PC-9 (cell line): ENCODE measurements around the gene RBM33. TPM values are rescaled to one million over a fixed set of nuclear protein-coding genes. Genes with fewer than 3 reads are reported as not detected.

Experiments used
- BruUV-seq: library from RNA; stranded (reverse); fragments of 400-500 nt; replicated peaks from 2 replicates; lab custom pipeline; 2021; lab: Mats Ljungman, UMichigan
- CTCF ChIA-PET: fragments of 300-600 bp; sonication (Branson Sonifier 250); formaldehyde crosslinking; loops from one replicate; lab custom pipeline; 2022; ENCODE audit warnings: antibody characterized with exemption; lab: Charles Lee
- POLR2A ChIA-PET: fragments of 300-600 bp; sonication (Branson Sonifier 250); formaldehyde crosslinking; loops from one replicate; lab custom pipeline; 2022; ENCODE audit warnings: antibody characterized with exemption; ENCODE audit not compliant: unreplicated experiment; lab: Charles Lee
- DNase-seq, 2 experiments: peaks; one replicate each; pipeline versions ENCODE4 v3.0.0 to v3.0.0-alpha.2; 2015 to 2022; ENCODE audit warnings: mixed read lengths in 1 of 2
- H2AFZ ChIP-seq: fragments of 200-600 bp; sonication (generic); 2 replicates; pipeline ENCODE4 v1.8.1; 2017; ENCODE audit warnings: antibody characterized with exemption
- H3F3A ChIP-seq: fragments of 200-600 bp; sonication (generic); 2 replicates; pipeline ENCODE4 v1.8.1; 2017; ENCODE audit warnings: antibody characterized with exemption, mild to moderate bottlenecking, low read depth; ENCODE audit not compliant: insufficient read depth
- H3K27ac ChIP-seq: fragments of 200-600 bp; sonication (generic); 2 replicates; pipeline ENCODE4 v1.6.1; 2016; ENCODE audit warnings: mixed run types
- H3K27me3 ChIP-seq: fragments of 200-600 bp; sonication (generic); 2 replicates; pipeline ENCODE4 v1.6.1; 2016; ENCODE audit warnings: low read depth, mixed run types; ENCODE audit not compliant: insufficient read depth
- H3K36me3 ChIP-seq: fragments of 200-600 bp; sonication (generic); 2 replicates; pipeline ENCODE4 v1.6.1; 2016; ENCODE audit warnings: low read depth, mixed run types
- H3K4me1 ChIP-seq: fragments of 200-600 bp; sonication (generic); replicated peaks from 2 replicates; pipeline ENCODE4 v1.6.1; 2016; ENCODE audit warnings: mixed run types; ENCODE audit not compliant: insufficient read depth
- H3K4me2 ChIP-seq: fragments of 200-600 bp; sonication (generic); 2 replicates; pipeline ENCODE4 v1.6.1; 2017; ENCODE audit warnings: mixed run types
- H3K4me3 ChIP-seq: fragments of 200-600 bp; sonication (generic); 2 replicates; pipeline ENCODE4 v1.6.1; 2016; ENCODE audit warnings: mixed run types
- H3K79me2 ChIP-seq: fragments of 200-600 bp; sonication (generic); 2 replicates; pipeline ENCODE4 v1.6.1; 2017; ENCODE audit warnings: low read depth, mixed run types
- H3K9me2 ChIP-seq: fragments of 200-600 bp; sonication (generic); 2 replicates; pipeline ENCODE4 v1.8.1; 2017; ENCODE audit warnings: mild to moderate bottlenecking; ENCODE audit not compliant: insufficient read depth
- H3K9me3 ChIP-seq: fragments of 200-600 bp; sonication (generic); 2 replicates; pipeline ENCODE4 v1.8.1; 2016; ENCODE audit warnings: low read depth; ENCODE audit not compliant: insufficient read depth
- H4K20me1 ChIP-seq: fragments of 200-600 bp; sonication (generic); 2 replicates; pipeline ENCODE4 v1.8.1; 2017; ENCODE audit not compliant: insufficient read depth
- EZH2 ChIP-seq: fragments of 200-600 bp; sonication (generic); IDR thresholded peaks from 2 replicates; pipeline ENCODE4 v1.8.0; 2017; ENCODE audit warnings: antibody characterized with exemption, low read depth
- intact Hi-C: fragments of 100-400 bp; cut with micrococcal nuclease; formaldehyde crosslinking; loops from one replicate; pipeline ENCODE4 v1.10.0; 2022; ENCODE audit not compliant: unreplicated experiment
- total RNA-seq: library from RNA; stranded (reverse); gene quantifications from 2 replicates; pipeline ENCODE4 v1.2.3, GENCODE V29; 2021
- TF ChIP-seq, protein P1 (sequence below): fragments of 200-600 bp; sonication (generic); conservative IDR thresholded peaks from 2 replicates; pipeline ENCODE4 v1.6.1; 2017; ENCODE audit warnings: mixed run types, antibody characterized with exemption, mild to moderate bottlenecking, moderate library complexity

Gene RBM33
- total RNA-seq, 1 experiment from 2014 or later: 85.7 TPM

DNA sequence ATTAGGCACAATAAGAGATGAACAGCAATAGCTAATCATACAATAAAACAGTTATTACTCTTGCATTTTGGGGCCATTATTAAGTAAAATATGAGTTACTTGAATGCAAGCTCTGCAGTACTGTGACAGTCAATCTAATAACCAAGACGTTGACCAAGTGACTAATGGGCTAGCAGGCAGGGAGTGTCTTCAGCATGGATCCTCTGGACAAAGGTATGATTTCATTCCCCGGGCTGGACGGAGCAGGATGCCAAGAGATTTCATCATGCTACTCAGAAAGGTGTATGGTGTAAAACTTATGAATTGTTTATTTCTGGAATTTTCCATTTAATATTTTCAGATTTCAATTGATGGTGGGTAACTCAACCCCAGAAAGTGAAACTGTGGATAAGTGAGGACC lies 86.9 kb downstream of the RBM33 start:
- no peak overlapping the region for H3K4me2 ChIP-seq
- intact Hi-C loops: loop anchor here (10.0 kb wide), 1 partner anchor 347 kb away; no protein-coding TSS in a partner anchor
- peaks cover 13% of the 10 kb centered on the region for H3K4me1 ChIP-seq
- no TSS peak for BruUV-seq
- peaks cover 9% of the 10 kb centered on the region; the same call in 1 of the 2 replicates for H3K36me3 ChIP-seq
- TF ChIP-seq EZH2: no peak
- TF ChIP-seq, protein P1, sequence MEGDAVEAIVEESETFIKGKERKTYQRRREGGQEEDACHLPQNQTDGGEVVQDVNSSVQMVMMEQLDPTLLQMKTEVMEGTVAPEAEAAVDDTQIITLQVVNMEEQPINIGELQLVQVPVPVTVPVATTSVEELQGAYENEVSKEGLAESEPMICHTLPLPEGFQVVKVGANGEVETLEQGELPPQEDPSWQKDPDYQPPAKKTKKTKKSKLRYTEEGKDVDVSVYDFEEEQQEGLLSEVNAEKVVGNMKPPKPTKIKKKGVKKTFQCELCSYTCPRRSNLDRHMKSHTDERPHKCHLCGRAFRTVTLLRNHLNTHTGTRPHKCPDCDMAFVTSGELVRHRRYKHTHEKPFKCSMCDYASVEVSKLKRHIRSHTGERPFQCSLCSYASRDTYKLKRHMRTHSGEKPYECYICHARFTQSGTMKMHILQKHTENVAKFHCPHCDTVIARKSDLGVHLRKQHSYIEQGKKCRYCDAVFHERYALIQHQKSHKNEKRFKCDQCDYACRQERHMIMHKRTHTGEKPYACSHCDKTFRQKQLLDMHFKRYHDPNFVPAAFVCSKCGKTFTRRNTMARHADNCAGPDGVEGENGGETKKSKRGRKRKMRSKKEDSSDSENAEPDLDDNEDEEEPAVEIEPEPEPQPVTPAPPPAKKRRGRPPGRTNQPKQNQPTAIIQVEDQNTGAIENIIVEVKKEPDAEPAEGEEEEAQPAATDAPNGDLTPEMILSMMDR: no peak
- H3F3A ChIP-seq: peaks cover 5% of the 10 kb centered on the region; the same call in 1 of the 2 replicates
- H2AFZ ChIP-seq: no peak overlapping the region
- no peaks in the 10 kb centered on the region for H3K9me3 ChIP-seq
- no peak overlapping the region for H3K4me3 ChIP-seq
- ChIA-PET POLR2A (no interaction called here), CTCF (no interaction called here)
- DNase-seq: peak; percentile 11 to 69
- 0 out of 2 replicates have a peak, but pooled peaks cover 10% of the 10 kb centered on the region for H3K79me2 ChIP-seq
- H3K27ac ChIP-seq: peak overlapping the region; percentile 61
- H4K20me1 ChIP-seq: peaks cover 39% of the 10 kb centered on the region; the same call in 1 of the 2 replicates
- H3K27me3 ChIP-seq: no peaks in the 10 kb centered on the region
- no peaks in the 10 kb centered on the region for H3K9me2 ChIP-seq

DNA sequence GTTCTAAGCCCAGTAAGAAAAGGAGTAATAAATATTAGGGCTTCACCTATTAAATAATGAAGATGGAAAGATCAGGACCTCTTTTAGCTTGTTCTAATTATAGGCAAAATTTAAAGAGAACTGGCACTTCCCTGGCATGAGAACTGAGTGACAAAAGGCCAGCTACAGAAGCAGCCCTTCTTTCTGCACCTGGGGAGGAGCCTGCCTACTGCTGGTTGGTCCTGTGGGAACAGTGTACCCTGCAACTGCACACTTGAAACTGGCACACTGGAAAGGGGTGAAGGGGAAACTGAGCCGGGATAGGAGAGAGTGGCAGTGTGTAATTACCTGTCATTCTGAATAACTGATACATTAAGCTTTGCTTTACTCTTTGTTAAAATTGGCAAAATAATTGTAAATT lies 87.4 kb downstream of the RBM33 start:
- TF ChIP-seq EZH2: no peak
- TF ChIP-seq, protein P1: no peak
- H3K36me3 ChIP-seq: peaks cover 9% of the 10 kb centered on the region; the same call in 1 of the 2 replicates
- peaks cover 38% of the 10 kb centered on the region for H4K20me1 ChIP-seq
- H3K4me1 ChIP-seq: peaks cover 13% of the 10 kb centered on the region
- H2AFZ ChIP-seq: no peak overlapping the region
- H3K9me2 ChIP-seq: no peaks in the 10 kb centered on the region
- intact Hi-C loops: loop anchor here (10.0 kb wide), 1 partner anchor 347 kb away; no protein-coding TSS in a partner anchor
- H3K4me2 ChIP-seq: no peak overlapping the region
- no peaks in the 10 kb centered on the region for H3K27me3 ChIP-seq
- 0 out of 2 replicates have a peak, but pooled peaks cover 7% of the 10 kb centered on the region for H3K79me2 ChIP-seq
- CTCF ChIA-PET: no interaction called here
- POLR2A ChIA-PET: no interaction called here
- no TSS peak for BruUV-seq
- H3F3A ChIP-seq: peaks cover 5% of the 10 kb centered on the region; the same call in 1 of the 2 replicates
- DNase-seq: no peak
- peak overlapping the region; percentile 61 for H3K27ac ChIP-seq
- H3K4me3 ChIP-seq: no peak overlapping the region
- no peaks in the 10 kb centered on the region for H3K9me3 ChIP-seq

DNA sequence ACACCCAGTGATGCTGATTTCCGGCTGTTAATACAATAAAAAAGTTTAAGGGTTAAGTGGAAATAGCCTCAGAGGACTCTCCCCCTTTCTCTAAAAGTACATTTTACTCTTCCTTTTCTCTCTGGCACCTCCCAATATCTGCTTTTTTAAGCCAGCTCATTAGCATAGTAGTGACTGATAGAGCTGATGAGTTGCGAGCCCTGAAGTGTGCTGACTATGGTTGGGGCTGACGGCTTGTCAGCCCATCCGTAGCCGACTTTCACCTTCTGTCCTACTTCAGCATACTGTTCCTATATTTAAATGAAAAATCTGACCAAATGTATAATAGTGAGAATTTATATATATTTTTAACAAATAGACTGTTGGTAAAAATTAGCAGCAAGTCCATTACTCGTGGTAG lies 87.8 kb downstream of the RBM33 start:
- peaks cover 38% of the 10 kb centered on the region for H4K20me1 ChIP-seq
- no peak for DNase-seq
- BruUV-seq: no TSS peak
- peak overlapping the region; percentile 61; the same call in 1 of the 2 replicates for H3K27ac ChIP-seq
- POLR2A ChIA-PET: no interaction called here
- H3K9me2 ChIP-seq: no peaks in the 10 kb centered on the region
- peaks cover 5% of the 10 kb centered on the region; the same call in 1 of the 2 replicates for H3F3A ChIP-seq
- H3K4me2 ChIP-seq: no peak overlapping the region
- H3K27me3 ChIP-seq: no peaks in the 10 kb centered on the region
- TF ChIP-seq, protein P1: no peak
- TF ChIP-seq EZH2: no peak
- H3K36me3 ChIP-seq: peaks cover 9% of the 10 kb centered on the region; the same call in 1 of the 2 replicates
- H2AFZ ChIP-seq: no peak overlapping the region
- peaks cover 13% of the 10 kb centered on the region for H3K4me1 ChIP-seq
- no peaks in the 10 kb centered on the region for H3K9me3 ChIP-seq
- CTCF ChIA-PET: no interaction called here
- intact Hi-C loops: loop anchor here (10.0 kb wide), 1 partner anchor 347 kb away; no protein-coding TSS in a partner anchor
- H3K79me2 ChIP-seq: 0 out of 2 replicates have a peak, but pooled peaks cover 7% of the 10 kb centered on the region
- no peak overlapping the region for H3K4me3 ChIP-seq
